Panc1 (cell line): ENCODE data around the gene TMEM269. TPM values are rescaled to one million over a fixed set of nuclear protein-coding genes. Genes with fewer than 3 reads are reported as not detected.

Source experiments
- ATAC-seq: fragments of 200-7000 bp; cut with Tn5 transposase; 2 replicates; pipeline ENCODE4 v1.9.1; 2020; ENCODE audit warnings: mild to moderate bottlenecking, moderate library complexity
- BruUV-seq: library from RNA; stranded (reverse); fragments of 400-500 nt; replicated peaks from 2 replicates; lab custom pipeline; 2021; lab: Mats Ljungman, UMichigan
- CTCF ChIA-PET: fragments of 300-600 bp; sonication (Branson Sonifier 250); formaldehyde crosslinking; loops from one replicate; lab custom pipeline; 2022; ENCODE audit warnings: antibody characterized with exemption; lab: Charles Lee
- POLR2A ChIA-PET: fragments of 300-600 bp; sonication (Branson Sonifier 250); formaldehyde crosslinking; loops from one replicate; lab custom pipeline; 2022; ENCODE audit warnings: antibody characterized with exemption; lab: Charles Lee
- DNase-seq: peaks from one replicate; pipeline ENCODE4 v3.0.0-alpha.2; 2010; ENCODE audit warnings: low read depth, low spot score
- H3K27ac ChIP-seq: 2 replicates; pipeline ENCODE4 v1.5.1; 2011; ENCODE audit warnings: mild to moderate bottlenecking, low read length, inconsistent platforms
- H3K27me3 ChIP-seq: fragments of 200-500 bp; sonication (Bioruptor generic); 2 replicates; pipeline ENCODE4 v1.6.0; 2014; ENCODE audit warnings: low read length, inconsistent platforms; ENCODE audit not compliant: control insufficient read depth, insufficient read depth
- H3K36me3 ChIP-seq: fragments of 200-500 bp; sonication (Bioruptor generic); 2 replicates; pipeline ENCODE4 v1.5.1; 2014; ENCODE audit warnings: inconsistent platforms, mild to moderate bottlenecking, low read length, moderate library complexity; ENCODE audit not compliant: control insufficient read depth, insufficient read depth
- H3K4me1 ChIP-seq: 2 replicates; pipeline ENCODE4 v1.5.1; 2011; ENCODE audit warnings: inconsistent platforms, mild to moderate bottlenecking, low read length, moderate library complexity; ENCODE audit not compliant: control insufficient read depth, insufficient read depth
- H3K4me3 ChIP-seq, 2 experiments: 2 replicates each; pipeline ENCODE4 v1.5.1; 2011 to 2012; ENCODE audit warnings: low read depth in 2 of 2, low read length in 2 of 2, mild to moderate bottlenecking in 2 of 2, inconsistent platforms in 1 of 2, moderate library complexity in 1 of 2
- H3K9me3 ChIP-seq: fragments of 200-500 bp; sonication (Bioruptor generic); 2 replicates; pipeline ENCODE4 v1.5.1; 2014; ENCODE audit warnings: low read depth, mild to moderate bottlenecking, inconsistent platforms, low read length, moderate library complexity; ENCODE audit not compliant: control insufficient read depth, insufficient read depth
- CTCF ChIP-seq: fragments of 450-650 bp; IDR thresholded peaks from 2 replicates; pipeline ENCODE4 v1.5.1; 2017; ENCODE audit warnings: mild to moderate bottlenecking
- POLR2AphosphoS5 ChIP-seq: IDR thresholded peaks from 2 replicates; pipeline ENCODE4 v1.6.1; 2012; ENCODE audit warnings: mild to moderate bottlenecking, low read depth, low read length, moderate library complexity
- REST ChIP-seq, 2 experiments: IDR thresholded peaks; 2 replicates each; pipeline ENCODE4 v1.6.1; 2011 to 2012; ENCODE audit warnings: low read depth in 2 of 2, control low read depth in 1 of 2, low read length in 1 of 2, mild to moderate bottlenecking in 1 of 2, moderate library complexity in 1 of 2; ENCODE audit not compliant: insufficient read depth in 1 of 2
- SIN3A ChIP-seq: IDR thresholded peaks from 2 replicates; pipeline ENCODE4 v1.6.1; 2012; ENCODE audit warnings: low read depth, mild to moderate bottlenecking, low read length, moderate library complexity, borderline replicate concordance; ENCODE audit not compliant: insufficient read depth
- TCF7L2 ChIP-seq: IDR thresholded peaks from 2 replicates; pipeline ENCODE4 v1.6.1; 2011; ENCODE audit warnings: mild to moderate bottlenecking, low read depth, low read length, inconsistent platforms
- in situ Hi-C: cut with HindIII; loops from 2 replicates; pipeline ENCODE4 v1.10.0; 2016; ENCODE audit warnings: low sequenced_read_pairs, low pct_unique_long_range_greater_than_20kb
- intact Hi-C: fragments of 100-400 bp; cut with micrococcal nuclease; formaldehyde crosslinking; loops from one replicate; pipeline ENCODE4 v1.10.0; 2022; ENCODE audit not compliant: unreplicated experiment
- total RNA-seq: library from RNA; stranded (reverse); gene quantifications from one replicate; pipeline ENCODE4 v1.2.1, GENCODE V29; 2021; ENCODE audit not compliant: unreplicated experiment

The TMEM269 gene
- total RNA-seq, 1 experiment from 2014 or later: 0.13 TPM

GRCh38 chr1:42762269-42762668 lies 22.5 kb upstream of the TMEM269 start:
- ChIA-PET POLR2A (no interaction called here), CTCF (interaction anchor here (0.5 kb wide), 1 partner anchor 150 kb away, joined by 3 read pairs; no protein-coding TSS in a partner anchor)
- intact Hi-C loops (no loop called here), in situ Hi-C loops (no loop called here)
- Histone ChIP-seq H3K9me3 (no peaks in the 10 kb centered on the region), H3K27me3 (no peaks in the 10 kb centered on the region), H3K36me3 (peaks cover 2% of the 10 kb centered on the region), H3K4me3 (no peak overlapping the region), H3K27ac (no peak overlapping the region), H3K4me1 (peaks cover 12% of the 10 kb centered on the region)
- no TSS peak for BruUV-seq
- TF ChIP-seq TCF7L2 (no peak), CTCF (no peak), REST (IDR thresholded peaks at IDR 0.05; ENCODE audit: insufficient read depth in 1 of 2, low read depth in 2 of 2, low read length in 1 of 2) (no peak), POLR2AphosphoS5 (no peak), SIN3A (no peak)
- ATAC-seq (no peak), DNase-seq (no peak)

- no peaks in the 10 kb centered on the region for H3K27me3 ChIP-seq
- no peak for ATAC-seq
These were observed 19.5 kb upstream of the TMEM269 start for GRCh38 chr1:42765269-42765668.

More at GRCh38 chr1:42765269-42765668, 19.5 kb upstream of the TMEM269 start:
- DNase-seq: no peak
- ChIA-PET CTCF (interaction anchor here (1.4 to 1.5 kb wide), 2 partner anchors 13 to 308 kb away, joined by 3 to 6 read pairs; no protein-coding TSS in a partner anchor), POLR2A (no interaction called here)
- H3K9me3 ChIP-seq: no peaks in the 10 kb centered on the region
- peaks cover 17% of the 10 kb centered on the region for H3K4me1 ChIP-seq
- BruUV-seq: no TSS peak
- no peaks in the 10 kb centered on the region; the same call in 1 of the 2 replicates for H3K36me3 ChIP-seq
- H3K4me3 ChIP-seq: peak overlapping the region; percentile 90 to 99
- in situ Hi-C loops: no loop called here
- H3K27ac ChIP-seq: peak overlapping the region; percentile 60
- TF ChIP-seq CTCF: no peak
- no peak for TF ChIP-seq POLR2AphosphoS5
- TF ChIP-seq REST (IDR thresholded peaks at IDR 0.05; ENCODE audit: insufficient read depth in 1 of 2, low read depth in 2 of 2, low read length in 1 of 2): no peak
- no peak for TF ChIP-seq SIN3A
- intact Hi-C loops: no loop called here
